GM19397 (cell line): ENCODE data around the gene WLS.

Experiments
- ATAC-seq: cut with Tn5 transposase; IDR thresholded peaks from one replicate; pipeline ENCODE4 v1.9.1; 2021; ENCODE audit warnings: mild to moderate bottlenecking, moderate library complexity; ENCODE audit not compliant: unreplicated experiment

WLS gene

GRCh38 chr1:68228851-68229250, 3.5 kb downstream of the WLS start:
- no peak for ATAC-seq

DNA sequence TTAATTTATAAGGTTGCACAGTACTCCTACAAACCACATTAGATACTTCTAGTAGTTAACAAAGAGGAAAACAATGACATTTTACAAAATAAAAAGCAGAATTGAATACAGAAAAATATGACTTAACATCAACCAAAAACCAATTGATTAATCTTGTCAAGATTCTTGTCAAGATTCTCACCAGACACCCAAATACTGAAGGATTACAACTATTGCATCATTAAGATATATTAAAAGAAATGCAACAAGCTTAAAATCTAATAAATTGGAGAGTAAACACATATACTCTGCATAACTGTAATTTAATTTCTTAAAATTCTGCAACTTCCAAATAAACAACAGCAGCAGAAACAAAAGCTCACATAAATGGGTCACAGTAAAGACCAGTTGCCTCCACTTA, 4.7 kb downstream of the WLS start:
- no peak for ATAC-seq

- no peak for ATAC-seq
Measured at GRCh38 chr1:68225781-68226180, 6.5 kb downstream of the WLS start.

DNA sequence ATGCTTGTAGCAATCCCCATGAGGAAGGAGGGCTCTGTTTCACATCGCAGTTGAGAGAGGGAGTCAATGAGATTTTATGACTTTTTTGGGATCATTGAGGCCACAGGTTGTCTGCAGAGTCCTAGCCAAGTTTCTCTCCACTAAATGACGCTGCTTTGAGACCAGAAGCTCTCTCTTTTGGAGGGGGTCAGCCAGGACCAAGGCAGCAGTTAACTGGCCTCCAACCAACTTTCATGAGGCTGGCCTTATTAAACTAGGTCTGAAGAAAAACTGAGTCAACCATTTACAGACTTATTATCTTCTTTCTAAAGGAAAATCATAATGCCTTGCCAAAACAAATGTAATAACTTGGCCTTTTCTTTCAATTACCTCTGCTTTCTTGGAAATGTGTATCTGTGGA, 8.6 kb downstream of the WLS start:
- no peak for ATAC-seq

GRCh38 chr1:68221980-68222373, 10.3 kb downstream of the WLS start:
- ATAC-seq, result no peak

- no peak for ATAC-seq
Measured at GRCh38 chr1:68221001-68221979, 11.0 kb downstream of the WLS start.

GRCh38 chr1:68220420-68220819, 11.9 kb downstream of the WLS start:
- ATAC-seq, result no peak

DNA sequence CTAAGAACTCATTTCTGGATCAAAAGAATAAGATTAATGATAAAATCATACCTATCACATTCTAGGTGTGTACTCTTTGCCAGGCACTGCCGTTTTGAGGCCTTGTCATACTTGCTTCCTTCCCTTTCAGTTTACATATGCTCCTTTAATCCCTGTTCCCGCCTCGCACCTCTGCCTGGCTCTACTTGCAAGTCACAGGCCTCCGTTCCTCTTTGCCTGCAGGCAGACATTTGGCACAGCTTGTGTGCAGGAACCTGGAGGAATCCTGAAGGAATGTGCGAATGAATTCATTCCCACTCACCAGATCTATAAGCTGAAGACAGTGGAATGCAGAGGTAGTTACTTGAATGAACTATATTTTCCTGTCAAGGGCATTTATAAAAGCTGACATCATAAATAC, 13.8 kb downstream of the WLS start:
- no peak for ATAC-seq

DNA sequence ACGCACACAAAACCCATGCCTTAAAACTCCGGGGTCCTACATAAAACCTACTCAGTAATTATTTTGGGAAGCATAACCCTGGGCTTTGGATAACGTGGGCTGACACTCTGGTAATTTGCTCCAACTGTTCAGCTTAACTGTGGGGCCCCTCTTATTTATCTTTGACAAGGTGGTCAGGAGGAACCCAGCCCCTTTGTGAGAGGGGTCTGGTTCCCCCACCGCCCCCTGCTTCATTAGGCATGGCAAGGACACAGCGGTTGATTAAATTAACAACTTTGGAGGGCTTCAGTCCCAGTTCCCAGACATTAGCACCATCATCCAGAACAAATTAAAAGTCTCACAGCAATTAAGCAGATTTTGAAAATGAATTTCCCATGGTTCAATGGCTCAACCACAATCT, 14.7 kb downstream of the WLS start:
- ATAC-seq, result no peak

DNA sequence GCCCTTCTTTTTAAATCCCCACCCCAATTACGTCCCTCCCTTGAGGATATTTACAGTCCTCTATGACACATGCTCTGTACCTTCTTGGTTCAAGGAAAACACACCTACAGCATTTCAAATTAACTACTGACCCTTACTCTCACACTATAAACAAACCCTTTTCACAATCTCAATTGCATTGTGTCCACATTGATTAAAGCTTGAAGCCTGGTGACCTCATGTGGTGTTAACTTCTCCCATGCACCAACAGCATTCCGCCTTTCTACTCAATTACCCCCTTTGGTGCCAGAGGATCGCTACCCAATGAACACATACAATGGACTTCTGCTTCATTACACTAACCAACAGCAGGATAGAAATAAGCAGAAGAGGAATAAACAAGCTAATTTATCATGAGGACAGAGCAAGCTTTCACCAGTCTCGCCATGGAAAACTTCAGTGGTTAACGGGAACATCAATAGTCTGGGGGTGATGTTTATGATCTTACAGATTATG, 15.2 kb downstream of the WLS start:
- no peak for ATAC-seq

DNA sequence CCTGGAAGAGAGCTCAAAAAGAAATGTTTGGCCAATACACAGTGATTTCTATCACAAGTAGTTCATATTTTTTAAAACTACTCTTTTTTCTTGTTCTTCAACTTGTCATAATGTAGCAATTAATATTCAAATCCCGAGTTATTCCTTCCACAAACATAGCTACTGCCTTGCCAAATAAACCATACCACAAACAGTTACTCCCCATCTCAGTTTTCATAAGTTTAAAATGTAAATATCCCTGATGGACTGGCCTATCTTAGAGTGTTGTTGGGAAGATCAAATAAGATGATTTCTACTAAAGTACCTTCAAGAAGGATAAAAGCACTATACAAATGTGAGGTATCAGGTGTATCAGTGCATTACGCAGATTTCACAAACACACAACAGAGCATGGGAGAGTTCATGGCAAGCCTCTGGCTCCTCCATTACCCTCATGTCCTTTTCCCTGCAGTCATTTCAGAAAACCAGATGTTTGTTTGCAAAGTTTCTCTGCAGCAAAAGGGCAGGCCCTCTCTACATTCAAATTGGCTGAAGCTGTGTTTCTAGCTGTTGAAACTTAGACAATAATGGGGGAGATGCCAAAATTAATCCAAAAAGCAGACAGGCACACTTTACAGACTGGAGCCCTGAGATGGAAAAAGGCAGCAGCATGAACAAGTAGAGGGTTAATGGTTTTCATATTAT, 16.1 kb downstream of the WLS start:
- no peak for ATAC-seq

- ATAC-seq, result no peak
Measured at GRCh38 chr1:68213843-68214242, 18.5 kb downstream of the WLS start.

GRCh38 chr1:68211761-68212380, 20.5 kb downstream of the WLS start:
- no peak for ATAC-seq

GRCh38 chr1:68210829-68211228, 21.5 kb downstream of the WLS start:
- no peak for ATAC-seq

- no peak for ATAC-seq
Measured at GRCh38 chr1:68210027-68210426, 22.3 kb downstream of the WLS start.

DNA sequence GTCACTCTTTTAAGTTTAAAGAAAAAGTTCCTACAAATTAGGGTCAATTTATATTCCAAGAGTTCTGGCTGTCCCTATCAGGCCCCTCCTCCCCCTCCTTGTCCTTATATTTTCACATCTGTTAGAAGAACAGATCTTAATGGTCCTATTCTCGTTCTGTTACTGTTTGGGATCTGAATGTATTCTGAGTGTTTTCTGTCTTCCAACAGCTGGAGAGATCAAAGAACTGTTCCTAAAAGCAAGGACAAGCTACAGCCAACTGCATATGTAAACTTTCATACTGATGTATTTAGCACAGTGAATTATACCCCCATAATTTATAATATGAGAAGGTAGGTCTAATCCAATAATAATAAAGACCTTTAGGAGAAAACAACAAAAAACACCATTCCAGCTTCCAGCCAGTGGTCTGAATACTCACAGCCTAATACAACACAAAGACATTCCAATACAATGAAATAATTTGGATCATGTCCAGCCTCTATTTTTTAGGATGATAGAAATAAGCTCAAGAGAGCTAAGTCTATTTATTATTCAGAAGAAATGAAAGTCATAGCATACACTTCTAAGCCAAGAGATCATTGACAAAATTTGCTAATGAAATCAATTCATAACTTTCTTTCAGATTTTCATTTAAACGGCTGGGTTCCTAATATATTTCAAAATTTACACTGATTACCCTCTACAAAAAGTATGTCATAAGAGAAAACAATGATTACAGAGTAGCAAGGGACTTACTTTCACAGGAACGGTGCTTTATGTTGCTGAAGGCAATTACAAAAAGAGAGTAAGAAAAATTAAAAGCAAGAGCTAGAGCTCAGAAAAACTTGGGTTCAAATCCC, 25.3 kb downstream of the WLS start:
- no peak for ATAC-seq

- no peak for ATAC-seq
Measured at GRCh38 chr1:68205794-68206358, 26.4 kb downstream of the WLS start.

GRCh38 chr1:68204977-68205630, 27.2 kb downstream of the WLS start:
- no peak for ATAC-seq

GRCh38 chr1:68202239-68202832, 30.0 kb downstream of the WLS start:
- ATAC-seq, result no peak
